HEK293 (cell line): Measurements from ENCODE around the gene RFX2.
"Not testable (repeated sequence)": the region's sequence is repeated elsewhere in the genome, so short reads cannot be mapped to it uniquely, and the experiment has no call there.

Experiments used
- KLF7 ChIP-seq: fragments of 450-650 bp; formaldehyde crosslinking; IDR thresholded peaks from 2 replicates; pipeline ENCODE4 v1.5.1; 2016; ENCODE audit warnings: missing biosample characterization, missing genetic modification characterization, borderline replicate concordance
- OVOL3 ChIP-seq: fragments of 450-650 bp; formaldehyde crosslinking; IDR thresholded peaks from 2 replicates; pipeline ENCODE4 v1.5.1; 2016; ENCODE audit warnings: missing biosample characterization, missing genetic modification characterization
- YY1 ChIP-seq: fragments of 450-650 bp; formaldehyde crosslinking; IDR thresholded peaks from 2 replicates; pipeline ENCODE4 v1.5.1; 2018; ENCODE audit warnings: missing biosample characterization, missing genetic modification characterization
- ZBTB21 ChIP-seq: fragments of 450-650 bp; formaldehyde crosslinking; IDR thresholded peaks from 2 replicates; pipeline ENCODE4 v1.5.1; 2017; ENCODE audit warnings: missing biosample characterization, missing genetic modification characterization
- ZNF121 ChIP-seq: fragments of 450-650 bp; formaldehyde crosslinking; IDR thresholded peaks from 2 replicates; pipeline ENCODE4 v1.5.1; 2016; ENCODE audit warnings: missing biosample characterization, missing genetic modification characterization
- ZNF473 ChIP-seq: fragments of 450-650 bp; formaldehyde crosslinking; IDR thresholded peaks from 2 replicates; pipeline ENCODE4 v1.5.1; 2017; ENCODE audit warnings: missing biosample characterization, missing genetic modification characterization
- ZNF785 ChIP-seq: fragments of 450-650 bp; formaldehyde crosslinking; IDR thresholded peaks from 2 replicates; pipeline ENCODE4 v1.5.1; 2016; ENCODE audit warnings: missing biosample characterization, missing genetic modification characterization
- ZNF792 ChIP-seq: fragments of 450-650 bp; formaldehyde crosslinking; IDR thresholded peaks from 2 replicates; pipeline ENCODE4 v1.5.1; 2016; ENCODE audit warnings: missing biosample characterization, missing genetic modification characterization
- TF ChIP-seq, protein P1 (sequence below): fragments of 450-650 bp; formaldehyde crosslinking; conservative IDR thresholded peaks from 2 replicates; pipeline ENCODE4 v1.5.1; 2016; ENCODE audit warnings: low read depth, missing biosample characterization, missing genetic modification characterization
- TF ChIP-seq, protein P2 (sequence below): fragments of 450-650 bp; formaldehyde crosslinking; IDR thresholded peaks from 2 replicates; pipeline ENCODE4 v1.5.1; 2016; ENCODE audit warnings: missing biosample characterization, missing genetic modification characterization
- TF ChIP-seq, protein P3 (sequence below): fragments of 450-650 bp; formaldehyde crosslinking; IDR thresholded peaks from 2 replicates; pipeline ENCODE4 v1.5.1; 2016; ENCODE audit warnings: missing biosample characterization, missing genetic modification characterization

DNA sequence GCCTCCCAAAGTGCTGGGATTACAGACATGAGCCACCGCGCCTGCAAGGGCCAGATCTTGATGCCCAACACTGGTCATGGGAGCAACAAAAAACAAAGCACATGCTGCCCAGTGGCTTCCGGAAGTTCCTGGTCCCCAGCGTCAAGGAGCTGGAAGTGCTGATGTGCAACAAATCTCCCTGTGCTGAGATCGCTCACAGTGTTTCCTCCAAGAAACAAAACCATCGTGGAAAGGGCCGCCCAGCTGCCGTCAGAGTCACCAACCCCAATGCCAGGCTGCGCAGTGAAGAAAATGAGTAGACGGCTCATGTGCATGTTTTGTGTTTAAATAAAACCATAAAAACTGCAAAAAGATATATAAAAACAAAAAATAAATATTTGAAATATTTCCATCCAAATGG, 37.1 kb downstream of the RFX2 start:
- TF ChIP-seq, protein P1, sequence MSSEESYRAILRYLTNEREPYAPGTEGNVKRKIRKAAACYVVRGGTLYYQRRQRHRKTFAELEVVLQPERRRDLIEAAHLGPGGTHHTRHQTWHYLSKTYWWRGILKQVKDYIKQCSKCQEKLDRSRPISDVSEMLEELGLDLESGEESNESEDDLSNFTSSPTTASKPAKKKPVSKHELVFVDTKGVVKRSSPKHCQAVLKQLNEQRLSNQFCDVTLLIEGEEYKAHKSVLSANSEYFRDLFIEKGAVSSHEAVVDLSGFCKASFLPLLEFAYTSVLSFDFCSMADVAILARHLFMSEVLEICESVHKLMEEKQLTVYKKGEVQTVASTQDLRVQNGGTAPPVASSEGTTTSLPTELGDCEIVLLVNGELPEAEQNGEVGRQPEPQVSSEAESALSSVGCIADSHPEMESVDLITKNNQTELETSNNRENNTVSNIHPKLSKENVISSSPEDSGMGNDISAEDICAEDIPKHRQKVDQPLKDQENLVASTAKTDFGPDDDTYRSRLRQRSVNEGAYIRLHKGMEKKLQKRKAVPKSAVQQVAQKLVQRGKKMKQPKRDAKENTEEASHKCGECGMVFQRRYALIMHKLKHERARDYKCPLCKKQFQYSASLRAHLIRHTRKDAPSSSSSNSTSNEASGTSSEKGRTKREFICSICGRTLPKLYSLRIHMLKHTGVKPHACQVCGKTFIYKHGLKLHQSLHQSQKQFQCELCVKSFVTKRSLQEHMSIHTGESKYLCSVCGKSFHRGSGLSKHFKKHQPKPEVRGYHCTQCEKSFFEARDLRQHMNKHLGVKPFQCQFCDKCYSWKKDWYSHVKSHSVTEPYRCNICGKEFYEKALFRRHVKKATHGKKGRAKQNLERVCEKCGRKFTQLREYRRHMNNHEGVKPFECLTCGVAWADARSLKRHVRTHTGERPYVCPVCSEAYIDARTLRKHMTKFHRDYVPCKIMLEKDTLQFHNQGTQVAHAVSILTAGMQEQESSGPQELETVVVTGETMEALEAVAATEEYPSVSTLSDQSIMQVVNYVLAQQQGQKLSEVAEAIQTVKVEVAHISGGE (tag by site-specific recombination), result not testable (repeated sequence)
- TF ChIP-seq ZNF785 (tag by site-specific recombination); ZNF121; OVOL3 (tag by site-specific recombination); ZBTB21 (tag by site-specific recombination); YY1 (tag by site-specific recombination); ZNF792 (tag by site-specific recombination); ZNF473; KLF7: not testable (repeated sequence)
- TF ChIP-seq, protein P2, sequence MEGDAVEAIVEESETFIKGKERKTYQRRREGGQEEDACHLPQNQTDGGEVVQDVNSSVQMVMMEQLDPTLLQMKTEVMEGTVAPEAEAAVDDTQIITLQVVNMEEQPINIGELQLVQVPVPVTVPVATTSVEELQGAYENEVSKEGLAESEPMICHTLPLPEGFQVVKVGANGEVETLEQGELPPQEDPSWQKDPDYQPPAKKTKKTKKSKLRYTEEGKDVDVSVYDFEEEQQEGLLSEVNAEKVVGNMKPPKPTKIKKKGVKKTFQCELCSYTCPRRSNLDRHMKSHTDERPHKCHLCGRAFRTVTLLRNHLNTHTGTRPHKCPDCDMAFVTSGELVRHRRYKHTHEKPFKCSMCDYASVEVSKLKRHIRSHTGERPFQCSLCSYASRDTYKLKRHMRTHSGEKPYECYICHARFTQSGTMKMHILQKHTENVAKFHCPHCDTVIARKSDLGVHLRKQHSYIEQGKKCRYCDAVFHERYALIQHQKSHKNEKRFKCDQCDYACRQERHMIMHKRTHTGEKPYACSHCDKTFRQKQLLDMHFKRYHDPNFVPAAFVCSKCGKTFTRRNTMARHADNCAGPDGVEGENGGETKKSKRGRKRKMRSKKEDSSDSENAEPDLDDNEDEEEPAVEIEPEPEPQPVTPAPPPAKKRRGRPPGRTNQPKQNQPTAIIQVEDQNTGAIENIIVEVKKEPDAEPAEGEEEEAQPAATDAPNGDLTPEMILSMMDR, result not testable (repeated sequence)
- TF ChIP-seq, protein P3, sequence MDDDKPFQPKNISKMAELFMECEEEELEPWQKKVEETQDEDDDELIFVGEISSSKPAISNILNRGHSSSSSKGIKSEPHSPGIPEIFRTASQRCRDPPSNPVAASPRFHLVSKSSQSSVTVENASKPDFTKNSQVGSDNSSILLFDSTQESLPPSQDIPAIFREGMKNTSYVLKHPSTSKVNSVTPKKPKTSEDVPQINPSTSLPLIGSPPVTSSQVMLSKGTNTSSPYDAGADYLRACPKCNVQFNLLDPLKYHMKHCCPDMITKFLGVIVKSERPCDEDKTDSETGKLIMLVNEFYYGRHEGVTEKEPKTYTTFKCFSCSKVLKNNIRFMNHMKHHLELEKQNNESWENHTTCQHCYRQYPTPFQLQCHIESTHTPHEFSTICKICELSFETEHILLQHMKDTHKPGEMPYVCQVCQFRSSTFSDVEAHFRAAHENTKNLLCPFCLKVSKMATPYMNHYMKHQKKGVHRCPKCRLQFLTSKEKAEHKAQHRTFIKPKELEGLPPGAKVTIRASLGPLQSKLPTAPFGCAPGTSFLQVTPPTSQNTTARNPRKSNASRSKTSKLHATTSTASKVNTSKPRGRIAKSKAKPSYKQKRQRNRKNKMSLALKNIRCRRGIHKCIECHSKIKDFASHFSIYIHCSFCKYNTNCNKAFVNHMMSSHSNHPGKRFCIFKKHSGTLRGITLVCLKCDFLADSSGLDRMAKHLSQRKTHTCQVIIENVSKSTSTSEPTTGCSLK (tag by site-specific recombination), result not testable (repeated sequence)
